Measurements from ENCODE around the gene PHF21A. TPM values are rescaled to one million over a fixed set of nuclear protein-coding genes. Genes with fewer than 3 reads are reported as not detected.

PHF21A gene
- total and polyA plus RNA-seq, 7 donors, result 4.1 to 21.3 (median 17.2) TPM

DNA sequence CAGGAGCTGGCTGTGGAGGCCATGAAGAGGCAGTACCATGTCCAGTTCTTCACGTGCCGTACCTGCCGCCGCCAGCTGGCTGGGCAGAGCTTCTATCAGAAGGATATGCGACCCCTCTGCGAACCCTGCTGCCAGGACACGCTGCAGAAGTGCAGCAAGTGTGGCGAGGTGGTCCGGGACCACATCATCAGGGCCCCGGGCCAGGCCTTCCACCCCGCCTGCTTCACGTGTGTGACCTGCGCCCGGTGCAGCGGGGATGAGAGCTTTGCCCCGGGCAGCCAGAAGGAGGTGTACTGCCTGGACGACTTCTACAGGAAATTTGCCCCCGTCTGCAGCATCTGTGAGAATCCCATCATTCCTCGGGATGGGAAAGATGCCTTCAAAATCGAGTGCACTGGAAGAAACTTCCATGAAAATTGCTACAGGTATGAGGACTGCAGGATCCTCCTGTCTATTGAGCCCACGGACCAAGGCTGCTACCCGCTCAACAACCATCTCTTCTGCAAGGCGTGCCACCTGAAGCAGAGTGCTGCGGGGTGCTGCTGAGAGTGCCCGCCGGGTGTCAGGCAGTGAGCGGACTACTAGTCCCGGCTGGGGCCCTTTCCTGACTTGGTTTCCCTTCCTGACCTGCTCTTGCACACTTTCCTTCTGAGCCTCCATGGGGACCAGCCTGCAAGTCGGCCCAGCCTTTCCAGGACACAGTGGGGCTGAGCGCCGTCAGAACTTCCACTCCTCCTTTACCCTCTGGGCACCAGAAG, 22.0 kb upstream of the PHF21A start:
- Histone ChIP-seq H3K36me3 (ENCODE audit: insufficient read depth in 1 of 2, low read depth in 1 of 2) (no peaks in the 10 kb centered on the region), H3K4me3 (no peak overlapping the region), H3K27ac (no peak overlapping the region), H3K4me1 (no peaks in the 10 kb centered on the region), H3K9me3 (no peaks in the 10 kb centered on the region), H3K27me3 (ENCODE audit: insufficient read depth in 3 of 3, low read length in 2 of 3) (peaks cover 0 to 9% (median 0%) of the 10 kb centered on the region in 3 donors)
- no peak for ATAC-seq
- WGBS, 3 donors, result 79 to 82% (median 81%) methylated on average over 31 of the region's 31 CpGs
- TF ChIP-seq, protein P1, sequence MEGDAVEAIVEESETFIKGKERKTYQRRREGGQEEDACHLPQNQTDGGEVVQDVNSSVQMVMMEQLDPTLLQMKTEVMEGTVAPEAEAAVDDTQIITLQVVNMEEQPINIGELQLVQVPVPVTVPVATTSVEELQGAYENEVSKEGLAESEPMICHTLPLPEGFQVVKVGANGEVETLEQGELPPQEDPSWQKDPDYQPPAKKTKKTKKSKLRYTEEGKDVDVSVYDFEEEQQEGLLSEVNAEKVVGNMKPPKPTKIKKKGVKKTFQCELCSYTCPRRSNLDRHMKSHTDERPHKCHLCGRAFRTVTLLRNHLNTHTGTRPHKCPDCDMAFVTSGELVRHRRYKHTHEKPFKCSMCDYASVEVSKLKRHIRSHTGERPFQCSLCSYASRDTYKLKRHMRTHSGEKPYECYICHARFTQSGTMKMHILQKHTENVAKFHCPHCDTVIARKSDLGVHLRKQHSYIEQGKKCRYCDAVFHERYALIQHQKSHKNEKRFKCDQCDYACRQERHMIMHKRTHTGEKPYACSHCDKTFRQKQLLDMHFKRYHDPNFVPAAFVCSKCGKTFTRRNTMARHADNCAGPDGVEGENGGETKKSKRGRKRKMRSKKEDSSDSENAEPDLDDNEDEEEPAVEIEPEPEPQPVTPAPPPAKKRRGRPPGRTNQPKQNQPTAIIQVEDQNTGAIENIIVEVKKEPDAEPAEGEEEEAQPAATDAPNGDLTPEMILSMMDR (IDR thresholded peaks at IDR 0.05), result no peak
- intact Hi-C loops (cut with DNase I), result loop anchor here in 1 of 2 donors (5.0 kb wide), 1 partner anchor 419 kb away; no protein-coding TSS in a partner anchor
- no peak for DNase-seq

DNA sequence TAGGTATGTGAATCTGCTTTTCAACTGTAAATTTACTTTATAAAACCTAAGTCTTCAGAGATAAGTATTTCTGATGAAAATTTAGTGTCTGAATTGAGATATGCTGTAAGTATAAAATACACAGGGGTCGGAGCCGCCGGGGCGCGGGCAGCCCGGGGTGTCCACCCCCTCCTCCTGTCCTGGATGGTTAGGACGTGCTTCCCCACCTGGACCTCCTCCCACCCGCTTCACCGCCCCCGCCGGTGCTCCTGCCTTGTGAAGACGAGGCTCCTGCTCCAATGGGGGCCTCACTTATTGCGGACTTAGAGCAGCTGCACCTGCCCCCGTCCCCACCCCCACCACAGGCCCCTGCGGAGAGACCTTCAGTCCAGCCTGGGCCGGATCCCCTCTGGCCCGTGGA, 21.3 kb upstream of the PHF21A start:
- ATAC-seq (no peak), DNase-seq (no peak)
- no peaks in the 10 kb centered on the region for H3K9me3 ChIP-seq
- WGBS, 3 donors, result 66 to 75% (median 69%) methylated on average over 15 to 17 of the region's 17 CpGs
- TF ChIP-seq, protein P1 (IDR thresholded peaks at IDR 0.05), result no peak
- H3K27me3 ChIP-seq (ENCODE audit: insufficient read depth in 3 of 3, low read length in 2 of 3), result peaks cover 0 to 3% (median 0%) of the 10 kb centered on the region in 3 donors
- intact Hi-C loops (cut with DNase I), result loop anchor here in 1 of 2 donors (5.0 kb wide), 1 partner anchor 420 kb away; no protein-coding TSS in a partner anchor
- no peaks in the 10 kb centered on the region for H3K4me1 ChIP-seq
- no peaks in the 10 kb centered on the region for H3K36me3 ChIP-seq (ENCODE audit: insufficient read depth in 1 of 2, low read depth in 1 of 2)
- no peak overlapping the region for H3K27ac ChIP-seq
- H3K4me3 ChIP-seq, result no peak overlapping the region

DNA sequence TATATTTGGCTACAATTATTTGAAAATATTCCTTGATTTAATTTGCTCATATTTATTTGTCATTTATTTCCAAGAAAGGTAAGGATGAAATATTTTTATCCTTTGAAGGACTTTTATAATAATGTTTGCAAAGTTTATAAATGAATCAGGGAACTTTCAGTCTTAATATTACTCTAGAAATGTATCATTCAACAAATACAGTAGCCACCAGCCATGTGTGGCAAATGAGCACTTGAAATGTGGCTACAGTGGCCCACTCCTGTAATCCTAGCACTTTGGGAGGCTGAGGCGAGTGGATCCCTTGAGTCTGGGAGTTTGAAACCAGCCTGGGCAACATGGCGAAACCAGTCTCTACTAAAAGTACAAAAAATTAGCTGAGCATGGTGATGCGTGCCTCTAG, 20.3 kb upstream of the PHF21A start:
- ATAC-seq, result no peak
- TF ChIP-seq, protein P1 (IDR thresholded peaks at IDR 0.05), result no peak
- 92 to 94% (median 92%) methylated on average over 3 of the region's 3 CpGs for WGBS, 3 donors

DNA sequence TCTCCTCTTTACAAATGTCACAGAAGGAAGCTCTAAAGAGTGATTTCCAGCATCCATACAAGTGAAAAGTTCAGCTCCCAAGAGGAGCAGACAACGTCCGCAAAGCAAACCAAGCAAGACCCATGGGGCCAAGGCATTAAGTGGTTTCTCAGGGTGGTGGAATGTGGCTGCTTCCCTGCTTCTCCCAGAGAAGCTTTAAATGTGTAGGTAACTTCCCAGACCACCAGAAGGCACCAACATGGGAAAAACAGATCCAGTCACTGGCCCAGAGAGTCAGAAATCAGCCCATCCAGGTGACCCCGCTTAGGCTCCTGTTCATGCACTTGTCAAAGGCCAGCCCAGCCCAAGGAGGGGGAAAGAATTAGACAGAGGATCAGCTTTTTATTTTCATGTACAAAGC, 13.3 kb upstream of the PHF21A start:
- DNase-seq (no peak), ATAC-seq (no peak)
- TF ChIP-seq, protein P1 (IDR thresholded peaks at IDR 0.05), result no peak
- 74 to 79% (median 75%) methylated on average over 3 of the region's 3 CpGs for WGBS, 3 donors
- H3K4me3 ChIP-seq, result no peak overlapping the region
- no peaks in the 10 kb centered on the region for H3K27me3 ChIP-seq (ENCODE audit: insufficient read depth in 3 of 3, low read length in 2 of 3)
- intact Hi-C loops (cut with DNase I), result no loop called here
- H3K27ac ChIP-seq, result no peak overlapping the region
- H3K9me3 ChIP-seq, result no peaks in the 10 kb centered on the region
- H3K4me1 ChIP-seq, result no peaks in the 10 kb centered on the region
- no peaks in the 10 kb centered on the region for H3K36me3 ChIP-seq (ENCODE audit: insufficient read depth in 1 of 2, low read depth in 1 of 2)

More for the DNA sequence above, 20.3 kb upstream of the PHF21A start:
- Histone ChIP-seq H3K36me3 (ENCODE audit: insufficient read depth in 1 of 2, low read depth in 1 of 2) (no peaks in the 10 kb centered on the region), H3K27me3 (ENCODE audit: insufficient read depth in 3 of 3, low read length in 2 of 3) (no peaks in the 10 kb centered on the region), H3K4me1 (no peaks in the 10 kb centered on the region), H3K4me3 (no peak overlapping the region), H3K27ac (no peak overlapping the region), H3K9me3 (no peaks in the 10 kb centered on the region)
- intact Hi-C loops (cut with DNase I), result loop anchor here in 1 of 2 donors (5.0 kb wide), 1 partner anchor 421 kb away; no protein-coding TSS in a partner anchor
- DNase-seq, result no peak

Measured in psoas muscle (tissue), 8 donors.